Trophoblast cell (in vitro differentiated cells and primary cell): ENCODE results near the gene SLC22A8.

Experiments used
- DNase-seq, 2 donors: peaks; one replicate each; pipeline ENCODE4 v3.0.0-alpha.2; 2016
- H2AFZ ChIP-seq: 2 replicates; pipeline ENCODE4 v1.6.1; 2013; ENCODE audit warnings: low read length, moderate library complexity, mild to moderate bottlenecking; ENCODE audit not compliant: insufficient read depth, poor library complexity
- H2AK5ac ChIP-seq: 2 replicates; pipeline ENCODE4 v1.6.1; 2013; ENCODE audit warnings: mild to moderate bottlenecking, low read length
- H2BK120ac ChIP-seq: 2 replicates; pipeline ENCODE4 v1.6.1; 2013; ENCODE audit warnings: low read length, mild to moderate bottlenecking, moderate library complexity; ENCODE audit not compliant: insufficient read depth, poor library complexity
- H2BK12ac ChIP-seq: 2 replicates; pipeline ENCODE4 v1.6.1; 2013; ENCODE audit warnings: mild to moderate bottlenecking, low read length, moderate library complexity
- H2BK5ac ChIP-seq: 2 replicates; pipeline ENCODE4 v1.6.1; 2013; ENCODE audit warnings: low read length, low read depth, moderate library complexity, mild to moderate bottlenecking; ENCODE audit not compliant: poor library complexity
- H3K14ac ChIP-seq: 2 replicates; pipeline ENCODE4 v1.6.1; 2013; ENCODE audit warnings: mild to moderate bottlenecking, low read length
- H3K18ac ChIP-seq: 2 replicates; pipeline ENCODE4 v1.6.1; 2013; ENCODE audit warnings: mild to moderate bottlenecking, low read length
- H3K23ac ChIP-seq: 2 replicates; pipeline ENCODE4 v1.6.1; 2013; ENCODE audit warnings: low read length
- H3K27ac ChIP-seq: 2 replicates; pipeline ENCODE4 v1.5.1; 2013; ENCODE audit warnings: low read depth, mild to moderate bottlenecking, inconsistent platforms, low read length, moderate library complexity
- H3K27me3 ChIP-seq: 2 replicates; pipeline ENCODE4 v1.6.1; 2013; ENCODE audit warnings: inconsistent platforms, mild to moderate bottlenecking, low read length, moderate library complexity; ENCODE audit not compliant: insufficient read depth
- H3K36me3 ChIP-seq, 2 experiments: 1 replicate in 1 of 2; 2 replicates in 1 of 2; pipeline ENCODE4 v1.6.1; 2013; ENCODE audit warnings: low read length in 2 of 2, mild to moderate bottlenecking in 2 of 2, moderate library complexity in 1 of 2; ENCODE audit not compliant: insufficient read depth in 2 of 2, control insufficient read depth in 1 of 2
- H3K4ac ChIP-seq: 2 replicates; pipeline ENCODE4 v1.6.1; 2013; ENCODE audit warnings: low read depth, mild to moderate bottlenecking, low read length, moderate library complexity
- H3K4me1 ChIP-seq, 2 experiments: 1 replicate in 1 of 2; 2 replicates in 1 of 2; pipeline ENCODE4 v1.6.1; 2013; ENCODE audit warnings: low read length in 2 of 2, mild to moderate bottlenecking in 2 of 2, moderate library complexity in 1 of 2; ENCODE audit not compliant: insufficient read depth in 2 of 2, control insufficient read depth in 1 of 2
- H3K4me2 ChIP-seq: 2 replicates; pipeline ENCODE4 v1.6.1; 2013; ENCODE audit warnings: inconsistent platforms, mild to moderate bottlenecking, low read length, moderate library complexity
- H3K4me3 ChIP-seq: 2 replicates; pipeline ENCODE4 v1.5.1; 2013; ENCODE audit warnings: mild to moderate bottlenecking, low read depth, low read length, inconsistent platforms
- H3K79me1 ChIP-seq: one replicate; pipeline ENCODE4 v1.6.1; 2013; ENCODE audit warnings: low read length
- H3K79me2 ChIP-seq: 2 replicates; pipeline ENCODE4 v1.6.1; 2013; ENCODE audit warnings: low read length, mild to moderate bottlenecking; ENCODE audit not compliant: control insufficient read depth, insufficient read depth, poor library complexity
- H3K9ac ChIP-seq: 2 replicates; pipeline ENCODE4 v1.6.1; 2013; ENCODE audit warnings: mild to moderate bottlenecking, low read length
- H3K9me3 ChIP-seq: 2 replicates; pipeline ENCODE4 v1.6.1; 2013; ENCODE audit warnings: low read depth, mild to moderate bottlenecking, control low read depth, inconsistent platforms, low read length; ENCODE audit not compliant: insufficient read depth
- H4K12ac ChIP-seq: 2 replicates; pipeline ENCODE4 v1.6.1; 2013; ENCODE audit warnings: low read depth, mild to moderate bottlenecking, low read length, moderate library complexity
- H4K8ac ChIP-seq: 2 replicates; pipeline ENCODE4 v1.6.1; 2013; ENCODE audit warnings: low read depth, mild to moderate bottlenecking, low read length, moderate library complexity
- H4K91ac ChIP-seq: one replicate; pipeline ENCODE4 v1.6.1; 2013; ENCODE audit warnings: low read depth, mild to moderate bottlenecking, low read length, moderate library complexity
- WGBS: extraction: QIAGEN DNeasy Blood & Tissue Kit; methylation state at CpG from one replicate; pipeline ENCODE4 v1.1.7; 2013; ENCODE audit warnings: missing lambda C conversion rate; ENCODE audit not compliant: insufficient read length, insufficient coverage; ENCODE audit errors: extremely low coverage; 5-methylcytosine and 5-hydroxymethylcytosine counted together

SLC22A8 gene

GRCh38 chr11:62999649-63000048 is 16.0 kb downstream of the SLC22A8 start:
- no peak overlapping the region for H3K4me3 ChIP-seq

GRCh38 chr11:62999156-62999555 is 16.5 kb downstream of the SLC22A8 start:
- Histone ChIP-seq H3K27me3 (no peaks in the 10 kb centered on the region), H2BK120ac (no peak overlapping the region), H4K12ac (no peak overlapping the region), H2BK5ac (no peak overlapping the region), H3K4me3 (no peak overlapping the region), H3K9me3 (peaks cover 2% of the 10 kb centered on the region), H3K18ac (no peak overlapping the region), H3K23ac (no peak overlapping the region), H3K79me1 (no peaks in the 10 kb centered on the region), H3K4me2 (no peak overlapping the region), H2AFZ (no peak overlapping the region), H3K27ac (no peak overlapping the region), H3K14ac (no peak overlapping the region), H2AK5ac (no peak overlapping the region), H3K9ac (no peak overlapping the region), H4K91ac (no peak overlapping the region), H3K4ac (no peak overlapping the region), H4K8ac (no peak overlapping the region), H3K79me2 (no peaks in the 10 kb centered on the region), H2BK12ac (no peak overlapping the region), H3K36me3 (no peaks in the 10 kb centered on the region), H3K4me1 (no peaks in the 10 kb centered on the region)
- WGBS: no CpG with 5 or more reads among the region's 5 CpGs
- DNase-seq: no peak

More at GRCh38 chr11:62999649-63000048, 16.0 kb downstream of the SLC22A8 start:
- Histone ChIP-seq H2BK120ac (no peak overlapping the region), H3K79me1 (no peaks in the 10 kb centered on the region), H2BK12ac (no peak overlapping the region), H4K91ac (no peak overlapping the region), H2AK5ac (no peak overlapping the region), H3K4me2 (no peak overlapping the region), H3K27me3 (no peaks in the 10 kb centered on the region), H3K36me3 (no peaks in the 10 kb centered on the region), H3K9ac (no peak overlapping the region), H3K27ac (no peak overlapping the region), H3K4me1 (no peaks in the 10 kb centered on the region), H2AFZ (no peak overlapping the region), H3K18ac (no peak overlapping the region), H4K8ac (no peak overlapping the region), H3K79me2 (no peaks in the 10 kb centered on the region), H3K4ac (no peak overlapping the region), H3K23ac (no peak overlapping the region), H2BK5ac (no peak overlapping the region), H3K9me3 (peaks cover 2% of the 10 kb centered on the region), H3K14ac (no peak overlapping the region), H4K12ac (no peak overlapping the region)
- no CpG with 5 or more reads among the region's 7 CpGs for WGBS
- DNase-seq: no peak

- Histone ChIP-seq H2AFZ (no peak overlapping the region), H2BK120ac (no peak overlapping the region), H4K8ac (no peak overlapping the region), H3K79me1 (no peaks in the 10 kb centered on the region), H3K36me3 (no peaks in the 10 kb centered on the region), H2BK12ac (no peak overlapping the region), H3K4ac (no peak overlapping the region), H4K91ac (no peak overlapping the region), H3K23ac (no peak overlapping the region), H3K9me3 (peaks cover 11% of the 10 kb centered on the region), H4K12ac (no peak overlapping the region), H3K4me1 (no peaks in the 10 kb centered on the region), H3K27me3 (no peaks in the 10 kb centered on the region), H3K18ac (no peak overlapping the region), H3K27ac (no peak overlapping the region), H3K4me2 (no peak overlapping the region), H3K4me3 (no peak overlapping the region), H3K9ac (no peak overlapping the region), H2BK5ac (no peak overlapping the region), H2AK5ac (no peak overlapping the region), H3K79me2 (no peaks in the 10 kb centered on the region), H3K14ac (no peak overlapping the region)
- WGBS: no CpG with 5 or more reads among the region's 1 CpG
- no peak for DNase-seq
Observed at GRCh38 chr11:62996271-62996670, 19.4 kb downstream of the SLC22A8 start.

GRCh38 chr11:62994775-62995174 is 20.9 kb downstream of the SLC22A8 start:
- Histone ChIP-seq H3K79me1 (no peaks in the 10 kb centered on the region), H2BK5ac (no peak overlapping the region), H4K8ac (no peak overlapping the region), H3K27ac (no peak overlapping the region), H3K9ac (no peak overlapping the region), H2AK5ac (no peak overlapping the region), H3K4me1 (no peaks in the 10 kb centered on the region), H3K14ac (no peak overlapping the region), H4K91ac (no peak overlapping the region), H2AFZ (no peak overlapping the region), H2BK12ac (no peak overlapping the region), H3K36me3 (no peaks in the 10 kb centered on the region), H3K4ac (no peak overlapping the region), H3K27me3 (no peaks in the 10 kb centered on the region), H4K12ac (no peak overlapping the region), H2BK120ac (no peak overlapping the region), H3K9me3 (peaks cover 11% of the 10 kb centered on the region), H3K4me2 (no peak overlapping the region), H3K79me2 (no peaks in the 10 kb centered on the region), H3K18ac (no peak overlapping the region), H3K4me3 (no peak overlapping the region), H3K23ac (no peak overlapping the region)
- no CpG with 5 or more reads among the region's 4 CpGs for WGBS
- DNase-seq: peak in 1 of 2 donors; percentile 14
